ENCODE data around the gene FLT3.
"Not testable (repeated sequence)": the region's sequence is repeated elsewhere in the genome, so short reads cannot be mapped to it uniquely, and the experiment has no call there.

The FLT3 gene

GRCh38 chr13:27965343-27965739 lies 135.0 kb downstream of the FLT3 start:
- CTCF ChIA-PET = interaction anchor here (0.6 to 1.5 kb wide), 5 partner anchors 11 to 611 kb away, joined by 3 to 6 read pairs (median 3); no protein-coding TSS in a partner anchor
- no peak for DNase-seq (ENCODE audit: low spot score)
- POLR2A ChIA-PET (ENCODE audit: low non-redundant PET) = no interaction called here
- no peak for TF ChIP-seq CTCF (conservative IDR thresholded peaks at IDR 0.05; ENCODE audit: low read depth)
- H3K27ac ChIP-seq = no peak overlapping the region

GRCh38 chr13:27964741-27965323 lies 135.5 kb downstream of the FLT3 start:
- ChIA-PET POLR2A (ENCODE audit: low non-redundant PET) (no interaction called here), CTCF (interaction anchor here (0.6 to 1.5 kb wide), 4 partner anchors 11 to 190 kb away, joined by 3 to 6 read pairs (median 3); no protein-coding TSS in a partner anchor)
- TF ChIP-seq CTCF (conservative IDR thresholded peaks at IDR 0.05; ENCODE audit: low read depth) = no peak
- no peak for DNase-seq (ENCODE audit: low spot score)
- no peak overlapping the region for H3K27ac ChIP-seq

- H3K27ac ChIP-seq; POLR2A ChIA-PET (ENCODE audit: low non-redundant PET); DNase-seq (ENCODE audit: low spot score): not testable (repeated sequence)
- CTCF ChIA-PET = interaction anchor here (1.5 kb wide), 1 partner anchor 12 kb away, joined by 6 read pairs; no protein-coding TSS in a partner anchor
These were observed 136.2 kb downstream of the FLT3 start for GRCh38 chr13:27964206-27964605.

- no peak for TF ChIP-seq CTCF (conservative IDR thresholded peaks at IDR 0.05; ENCODE audit: low read depth)
- no peak overlapping the region for H3K27ac ChIP-seq
- ChIA-PET POLR2A (ENCODE audit: low non-redundant PET) (no interaction called here), CTCF (no interaction called here)
- DNase-seq (ENCODE audit: low spot score) = no peak
These were observed 136.9 kb downstream of the FLT3 start for GRCh38 chr13:27963491-27963890.

- POLR2A ChIA-PET (ENCODE audit: low non-redundant PET) = no interaction called here
These were observed 137.4 kb downstream of the FLT3 start for GRCh38 chr13:27962982-27963381.

GRCh38 chr13:27962128-27962841 lies 138.1 kb downstream of the FLT3 start:
- POLR2A ChIA-PET (ENCODE audit: low non-redundant PET) = no interaction called here

More at GRCh38 chr13:27962982-27963381, 137.4 kb downstream of the FLT3 start:
- no peak for TF ChIP-seq CTCF (conservative IDR thresholded peaks at IDR 0.05; ENCODE audit: low read depth)
- H3K27ac ChIP-seq = no peak overlapping the region
- no peak for DNase-seq (ENCODE audit: low spot score)
- CTCF ChIA-PET = interaction anchor here (0.6 kb wide), 1 partner anchor 536 kb away, joined by 3 read pairs; no protein-coding TSS in a partner anchor

More at GRCh38 chr13:27962128-27962841, 138.1 kb downstream of the FLT3 start:
- no peak overlapping the region for H3K27ac ChIP-seq
- TF ChIP-seq CTCF (conservative IDR thresholded peaks at IDR 0.05; ENCODE audit: low read depth) = no peak
- CTCF ChIA-PET = interaction anchor here (0.6 kb wide), 2 partner anchors 26 to 535 kb away, joined by 3 to 4 read pairs; partner anchors contain the start of gene URAD
- no peak for DNase-seq (ENCODE audit: low spot score)

Measured in RWPE1 (cell line).